HepG2 (cell line): ENCODE results near the gene ACER3. TPM values are rescaled to one million over a fixed set of nuclear protein-coding genes. Genes with fewer than 3 reads are reported as not detected.
A peak's percentile ranks its signal among the peaks of the same experiment; 100 is the strongest.

ENCODE experiments used
- BHLHE40 ChIP-seq: IDR thresholded peaks from 2 replicates; pipeline ENCODE4 v1.6.1; 2011; ENCODE audit warnings: low read length, improper control_type of control experiment
- GTF3A ChIP-seq: sonication (generic); formaldehyde crosslinking; conservative IDR thresholded peaks from 2 replicates; pipeline ENCODE4 v1.4.0; 2020; ENCODE audit warnings: mild to moderate bottlenecking, missing genetic modification reagents
- KDM5B ChIP-seq: sonication (generic); formaldehyde crosslinking; IDR thresholded peaks from 2 replicates; pipeline ENCODE4 v1.4.0; 2020; ENCODE audit warnings: missing genetic modification reagents, mild to moderate bottlenecking, borderline replicate concordance
- MTA3 ChIP-seq: sonication (generic); formaldehyde crosslinking; IDR thresholded peaks from 2 replicates; pipeline ENCODE4 v1.4.0; 2020; ENCODE audit warnings: missing genetic modification reagents
- MYNN ChIP-seq: sonication (generic); formaldehyde crosslinking; IDR thresholded peaks from 2 replicates; pipeline ENCODE4 v1.4.0; 2020; ENCODE audit warnings: mild to moderate bottlenecking, low read depth, missing genetic modification reagents
- NCOA5 ChIP-seq: sonication (generic); formaldehyde crosslinking; IDR thresholded peaks from 2 replicates; pipeline ENCODE4 v1.4.0; 2020; ENCODE audit warnings: missing genetic modification reagents
- PHF20 ChIP-seq: sonication (generic); formaldehyde crosslinking; IDR thresholded peaks from 2 replicates; pipeline ENCODE4 v1.5.0; 2020; ENCODE audit warnings: mild to moderate bottlenecking, missing genetic modification reagents
- POLR2A ChIP-seq, 2 experiments: IDR thresholded peaks; 2 replicates each; pipeline ENCODE4 v1.6.1; 2011; ENCODE audit warnings: low read depth in 2 of 2, low read length in 2 of 2, mild to moderate bottlenecking in 1 of 2, moderate library complexity in 1 of 2; ENCODE audit not compliant: insufficient read depth in 1 of 2
- POLR2AphosphoS5 ChIP-seq: IDR thresholded peaks from 2 replicates; pipeline ENCODE4 v1.6.1; 2012; ENCODE audit warnings: low read depth, low read length
- RXRA ChIP-seq: sonication (generic); formaldehyde crosslinking; IDR thresholded peaks from 2 replicates; pipeline ENCODE4 v1.5.1; 2020; ENCODE audit warnings: missing genetic modification reagents
- ZNF33B ChIP-seq: sonication (generic); formaldehyde crosslinking; IDR thresholded peaks from 2 replicates; pipeline ENCODE4 v1.5.1; 2020; ENCODE audit warnings: mild to moderate bottlenecking, missing genetic modification reagents
- ZNF564 ChIP-seq: sonication (generic); formaldehyde crosslinking; IDR thresholded peaks from 2 replicates; pipeline ENCODE4 v1.8.1; 2023; ENCODE audit warnings: mild to moderate bottlenecking, missing genetic modification reagents
- ZSCAN20 ChIP-seq: sonication (generic); formaldehyde crosslinking; IDR thresholded peaks from 2 replicates; pipeline ENCODE4 v1.4.0; 2020; ENCODE audit warnings: missing genetic modification reagents, mild to moderate bottlenecking, borderline replicate concordance
- polyA plus RNA-seq, 8 experiments: library from polyadenylated mRNA; depleted of rRNA in 3 of 8; stranded (reverse) in 7 of 8; unstranded in 1 of 8; fragments of >200 nt; fragmentation: Illumina TruSeq in 4 of 8; extraction: Trizol in 4 of 8; gene quantifications; 2 replicates each; pipeline versions ENCODE4 v1.2.1 to v1.2.3, GENCODE V29; 2011 to 2016; ENCODE audit warnings: low read depth in 4 of 8, missing spikeins in 1 of 8, mixed read lengths in 1 of 8; ENCODE audit not compliant: insufficient read depth in 1 of 8
- total RNA-seq, 5 experiments: library from RNA; depleted of rRNA; stranded (reverse); fragments of >200 nt; fragmentation: Illumina TruSeq; extraction: Trizol; gene quantifications; 2 replicates each; pipeline ENCODE4 v1.2.3, GENCODE V29; 2016; ENCODE audit warnings: low read depth in 1 of 5
- TF ChIP-seq, protein P1 (sequence below): sonication (generic); formaldehyde crosslinking; IDR thresholded peaks from 2 replicates; pipeline ENCODE4 v1.4.0; 2020; ENCODE audit warnings: mild to moderate bottlenecking, missing genetic modification reagents, borderline replicate concordance
- TF ChIP-seq, protein P2 (sequence below): sonication (generic); formaldehyde crosslinking; IDR thresholded peaks from 2 replicates; pipeline ENCODE4 v1.4.0; 2020; ENCODE audit warnings: missing genetic modification reagents
- TF ChIP-seq, protein P3 (sequence below): sonication (generic); formaldehyde crosslinking; IDR thresholded peaks from 2 replicates; pipeline ENCODE4 v1.5.1; 2020; ENCODE audit warnings: mild to moderate bottlenecking, missing genetic modification reagents, moderate library complexity

The ACER3 gene
- total and polyA plus RNA-seq, 2 of the 13 experiments (the other 11 are each of a cell fraction or from before 2014, with no cell fraction given) = 6.0 to 9.8 TPM

DNA sequence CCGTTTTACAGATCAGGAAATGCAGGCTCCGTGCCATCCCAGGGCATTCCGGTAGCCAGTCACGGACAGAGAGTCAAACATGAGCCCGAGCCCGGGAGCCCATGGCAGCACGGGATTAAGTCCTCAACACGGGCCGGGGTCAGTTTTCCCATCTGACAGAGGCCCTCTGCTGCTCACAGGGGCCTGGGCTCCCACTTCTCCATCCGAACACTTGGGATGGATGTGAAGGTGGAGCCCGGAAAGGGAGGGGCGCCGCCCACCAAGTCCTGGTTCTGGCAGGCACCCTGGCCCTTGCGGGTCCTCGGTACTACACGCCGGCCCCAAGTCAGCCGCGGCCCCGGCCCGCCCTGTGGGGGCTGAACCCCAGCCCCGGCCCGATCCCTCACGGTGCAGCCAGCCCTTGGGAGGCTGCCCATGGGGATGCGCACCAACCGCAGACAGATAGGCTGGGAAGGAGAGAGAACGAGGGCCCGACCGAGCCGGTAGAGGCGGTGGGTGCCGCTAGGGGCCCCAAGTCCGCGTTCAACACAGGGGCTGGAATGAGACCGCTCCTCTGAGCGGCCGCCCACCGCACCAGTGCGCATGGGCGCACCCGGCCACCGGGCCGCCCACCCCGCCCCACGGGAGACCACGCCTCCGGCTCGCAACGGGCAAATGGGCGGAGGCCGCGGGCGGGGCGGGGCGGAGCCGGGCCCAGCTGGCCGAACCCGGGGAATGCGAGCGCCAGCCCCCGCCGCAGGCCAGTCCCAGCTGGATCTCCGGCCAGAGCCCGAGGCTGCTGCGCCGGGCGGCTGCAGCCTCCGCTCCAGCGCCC, 205.7 kb downstream of the ACER3 start, which contains the start of gene CAPN5 (continued):
- TF ChIP-seq NCOA5 (CRISPR knock-in tag) (no peak), POLR2AphosphoS5 (0 out of 2 replicates have a peak, but pooled peaks have one; percentile 14), ZNF33B (0 out of 2 replicates have a peak, but pooled peaks have one; percentile 18), POLR2A (IDR thresholded peaks at IDR 0.05; ENCODE audit: insufficient read depth in 1 of 2, low read depth in 2 of 2, low read length in 2 of 2) (peak in 1 of 2 experiments; percentile 58; a peak in 2 of 4 replicates), GTF3A (CRISPR knock-in tag) (no peak), KDM5B (peak; percentile 70), BHLHE40 (no peak), ZSCAN20 (CRISPR knock-in tag) (no peak), ZNF564 (CRISPR knock-in tag) (no peak), RXRA (no peak), MTA3 (no peak), MYNN (CRISPR knock-in tag) (no peak), PHF20 (CRISPR knock-in tag) (no peak)
- TF ChIP-seq, protein P1, sequence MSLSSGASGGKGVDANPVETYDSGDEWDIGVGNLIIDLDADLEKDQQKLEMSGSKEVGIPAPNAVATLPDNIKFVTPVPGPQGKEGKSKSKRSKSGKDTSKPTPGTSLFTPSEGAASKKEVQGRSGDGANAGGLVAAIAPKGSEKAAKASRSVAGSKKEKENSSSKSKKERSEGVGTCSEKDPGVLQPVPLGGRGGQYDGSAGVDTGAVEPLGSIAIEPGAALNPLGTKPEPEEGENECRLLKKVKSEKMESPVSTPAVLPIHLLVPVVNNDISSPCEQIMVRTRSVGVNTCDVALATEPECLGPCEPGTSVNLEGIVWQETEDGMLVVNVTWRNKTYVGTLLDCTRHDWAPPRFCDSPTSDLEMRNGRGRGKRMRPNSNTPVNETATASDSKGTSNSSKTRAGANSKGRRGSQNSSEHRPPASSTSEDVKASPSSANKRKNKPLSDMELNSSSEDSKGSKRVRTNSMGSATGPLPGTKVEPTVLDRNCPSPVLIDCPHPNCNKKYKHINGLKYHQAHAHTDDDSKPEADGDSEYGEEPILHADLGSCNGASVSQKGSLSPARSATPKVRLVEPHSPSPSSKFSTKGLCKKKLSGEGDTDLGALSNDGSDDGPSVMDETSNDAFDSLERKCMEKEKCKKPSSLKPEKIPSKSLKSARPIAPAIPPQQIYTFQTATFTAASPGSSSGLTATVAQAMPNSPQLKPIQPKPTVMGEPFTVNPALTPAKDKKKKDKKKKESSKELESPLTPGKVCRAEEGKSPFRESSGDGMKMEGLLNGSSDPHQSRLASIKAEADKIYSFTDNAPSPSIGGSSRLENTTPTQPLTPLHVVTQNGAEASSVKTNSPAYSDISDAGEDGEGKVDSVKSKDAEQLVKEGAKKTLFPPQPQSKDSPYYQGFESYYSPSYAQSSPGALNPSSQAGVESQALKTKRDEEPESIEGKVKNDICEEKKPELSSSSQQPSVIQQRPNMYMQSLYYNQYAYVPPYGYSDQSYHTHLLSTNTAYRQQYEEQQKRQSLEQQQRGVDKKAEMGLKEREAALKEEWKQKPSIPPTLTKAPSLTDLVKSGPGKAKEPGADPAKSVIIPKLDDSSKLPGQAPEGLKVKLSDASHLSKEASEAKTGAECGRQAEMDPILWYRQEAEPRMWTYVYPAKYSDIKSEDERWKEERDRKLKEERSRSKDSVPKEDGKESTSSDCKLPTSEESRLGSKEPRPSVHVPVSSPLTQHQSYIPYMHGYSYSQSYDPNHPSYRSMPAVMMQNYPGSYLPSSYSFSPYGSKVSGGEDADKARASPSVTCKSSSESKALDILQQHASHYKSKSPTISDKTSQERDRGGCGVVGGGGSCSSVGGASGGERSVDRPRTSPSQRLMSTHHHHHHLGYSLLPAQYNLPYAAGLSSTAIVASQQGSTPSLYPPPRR (CRISPR knock-in tag) = no peak; the same call in 1 of the 2 replicates
- TF ChIP-seq, protein P2, sequence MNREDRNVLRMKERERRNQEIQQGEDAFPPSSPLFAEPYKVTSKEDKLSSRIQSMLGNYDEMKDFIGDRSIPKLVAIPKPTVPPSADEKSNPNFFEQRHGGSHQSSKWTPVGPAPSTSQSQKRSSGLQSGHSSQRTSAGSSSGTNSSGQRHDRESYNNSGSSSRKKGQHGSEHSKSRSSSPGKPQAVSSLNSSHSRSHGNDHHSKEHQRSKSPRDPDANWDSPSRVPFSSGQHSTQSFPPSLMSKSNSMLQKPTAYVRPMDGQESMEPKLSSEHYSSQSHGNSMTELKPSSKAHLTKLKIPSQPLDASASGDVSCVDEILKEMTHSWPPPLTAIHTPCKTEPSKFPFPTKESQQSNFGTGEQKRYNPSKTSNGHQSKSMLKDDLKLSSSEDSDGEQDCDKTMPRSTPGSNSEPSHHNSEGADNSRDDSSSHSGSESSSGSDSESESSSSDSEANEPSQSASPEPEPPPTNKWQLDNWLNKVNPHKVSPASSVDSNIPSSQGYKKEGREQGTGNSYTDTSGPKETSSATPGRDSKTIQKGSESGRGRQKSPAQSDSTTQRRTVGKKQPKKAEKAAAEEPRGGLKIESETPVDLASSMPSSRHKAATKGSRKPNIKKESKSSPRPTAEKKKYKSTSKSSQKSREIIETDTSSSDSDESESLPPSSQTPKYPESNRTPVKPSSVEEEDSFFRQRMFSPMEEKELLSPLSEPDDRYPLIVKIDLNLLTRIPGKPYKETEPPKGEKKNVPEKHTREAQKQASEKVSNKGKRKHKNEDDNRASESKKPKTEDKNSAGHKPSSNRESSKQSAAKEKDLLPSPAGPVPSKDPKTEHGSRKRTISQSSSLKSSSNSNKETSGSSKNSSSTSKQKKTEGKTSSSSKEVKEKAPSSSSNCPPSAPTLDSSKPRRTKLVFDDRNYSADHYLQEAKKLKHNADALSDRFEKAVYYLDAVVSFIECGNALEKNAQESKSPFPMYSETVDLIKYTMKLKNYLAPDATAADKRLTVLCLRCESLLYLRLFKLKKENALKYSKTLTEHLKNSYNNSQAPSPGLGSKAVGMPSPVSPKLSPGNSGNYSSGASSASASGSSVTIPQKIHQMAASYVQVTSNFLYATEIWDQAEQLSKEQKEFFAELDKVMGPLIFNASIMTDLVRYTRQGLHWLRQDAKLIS (CRISPR knock-in tag) = no peak
- TF ChIP-seq, protein P3, sequence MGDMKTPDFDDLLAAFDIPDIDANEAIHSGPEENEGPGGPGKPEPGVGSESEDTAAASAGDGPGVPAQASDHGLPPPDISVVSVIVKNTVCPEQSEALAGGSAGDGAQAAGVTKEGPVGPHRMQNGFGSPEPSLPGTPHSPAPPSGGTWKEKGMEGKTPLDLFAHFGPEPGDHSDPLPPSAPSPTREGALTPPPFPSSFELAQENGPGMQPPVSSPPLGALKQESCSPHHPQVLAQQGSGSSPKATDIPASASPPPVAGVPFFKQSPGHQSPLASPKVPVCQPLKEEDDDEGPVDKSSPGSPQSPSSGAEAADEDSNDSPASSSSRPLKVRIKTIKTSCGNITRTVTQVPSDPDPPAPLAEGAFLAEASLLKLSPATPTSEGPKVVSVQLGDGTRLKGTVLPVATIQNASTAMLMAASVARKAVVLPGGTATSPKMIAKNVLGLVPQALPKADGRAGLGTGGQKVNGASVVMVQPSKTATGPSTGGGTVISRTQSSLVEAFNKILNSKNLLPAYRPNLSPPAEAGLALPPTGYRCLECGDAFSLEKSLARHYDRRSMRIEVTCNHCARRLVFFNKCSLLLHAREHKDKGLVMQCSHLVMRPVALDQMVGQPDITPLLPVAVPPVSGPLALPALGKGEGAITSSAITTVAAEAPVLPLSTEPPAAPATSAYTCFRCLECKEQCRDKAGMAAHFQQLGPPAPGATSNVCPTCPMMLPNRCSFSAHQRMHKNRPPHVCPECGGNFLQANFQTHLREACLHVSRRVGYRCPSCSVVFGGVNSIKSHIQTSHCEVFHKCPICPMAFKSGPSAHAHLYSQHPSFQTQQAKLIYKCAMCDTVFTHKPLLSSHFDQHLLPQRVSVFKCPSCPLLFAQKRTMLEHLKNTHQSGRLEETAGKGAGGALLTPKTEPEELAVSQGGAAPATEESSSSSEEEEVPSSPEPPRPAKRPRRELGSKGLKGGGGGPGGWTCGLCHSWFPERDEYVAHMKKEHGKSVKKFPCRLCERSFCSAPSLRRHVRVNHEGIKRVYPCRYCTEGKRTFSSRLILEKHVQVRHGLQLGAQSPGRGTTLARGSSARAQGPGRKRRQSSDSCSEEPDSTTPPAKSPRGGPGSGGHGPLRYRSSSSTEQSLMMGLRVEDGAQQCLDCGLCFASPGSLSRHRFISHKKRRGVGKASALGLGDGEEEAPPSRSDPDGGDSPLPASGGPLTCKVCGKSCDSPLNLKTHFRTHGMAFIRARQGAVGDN (CRISPR knock-in tag) = peak; percentile 79
